Fibroblast of gingiva (primary cell): ENCODE results near the gene COX14.
"Not testable (repeated sequence)": the region's sequence is repeated elsewhere in the genome, so short reads cannot be mapped to it uniquely, and the experiment has no call there.

Experiments
- DNase-seq: peaks from one replicate; pipeline ENCODE4 v3.0.0-alpha.2; 2011; ENCODE audit warnings: low read depth

COX14 gene

GRCh38 chr12:50154947-50155346 is 42.9 kb downstream of the COX14 start:
- not testable (repeated sequence) for DNase-seq

DNA sequence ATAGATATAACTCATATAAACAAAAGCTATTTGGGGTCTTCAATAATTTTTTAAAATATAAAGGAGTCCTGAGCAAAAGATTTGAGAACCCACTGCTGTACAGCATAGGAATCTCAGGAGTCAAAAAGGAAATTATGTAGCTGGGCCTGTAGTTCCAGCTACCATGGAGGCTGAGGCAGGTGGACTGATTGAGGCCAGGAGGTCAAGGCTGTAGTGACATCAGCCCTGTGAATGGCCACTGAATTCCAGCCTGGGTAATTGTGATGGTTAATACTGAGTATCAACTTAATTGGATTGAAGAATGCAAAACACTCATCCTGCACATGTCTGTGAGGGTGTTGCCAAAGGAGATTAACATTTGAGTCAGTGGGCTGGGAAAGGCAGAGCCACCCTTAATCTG is 44.6 kb downstream of the COX14 start:
- no peak for DNase-seq

GRCh38 chr12:50157259-50157658 is 45.2 kb downstream of the COX14 start:
- no peak for DNase-seq

DNA sequence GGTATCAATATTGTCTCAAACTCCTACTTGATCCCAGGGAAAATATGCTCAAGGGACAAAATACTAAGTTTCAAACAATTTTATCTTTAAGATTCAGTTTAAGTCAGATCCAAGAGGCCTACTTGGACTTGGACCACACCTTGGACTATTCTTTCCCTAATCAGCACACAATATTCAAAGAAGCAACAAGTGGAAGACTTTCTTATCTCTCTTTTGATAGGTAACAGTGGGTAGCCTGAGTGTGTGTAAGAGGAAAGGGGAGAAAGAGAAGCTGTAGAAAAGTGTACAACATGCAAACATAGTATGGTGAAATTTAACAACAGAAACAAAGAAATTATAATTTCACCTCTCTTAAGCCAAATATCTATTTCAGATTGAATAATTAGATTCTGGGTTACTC is 48.6 kb downstream of the COX14 start:
- no peak for DNase-seq

DNA sequence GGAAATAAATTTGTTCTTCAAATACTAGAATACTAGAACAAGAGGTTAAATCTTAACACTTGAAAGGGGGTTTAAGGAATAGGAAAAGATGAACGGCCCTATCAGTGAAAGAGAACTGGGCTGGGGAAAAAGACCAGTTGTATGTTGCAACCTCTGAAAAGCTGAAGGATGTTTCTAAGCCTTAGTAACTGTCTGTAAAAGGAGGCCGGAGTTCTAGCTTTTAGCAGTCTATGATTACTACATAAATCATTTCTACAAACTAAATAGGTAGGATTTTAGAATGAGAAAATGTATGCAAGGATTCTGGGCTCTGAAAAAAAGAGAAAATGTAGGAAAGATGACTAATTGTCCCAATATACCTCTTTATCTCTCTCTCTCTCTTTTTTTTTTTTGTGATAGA is 50.2 kb downstream of the COX14 start:
- DNase-seq, result peak; percentile 14

DNA sequence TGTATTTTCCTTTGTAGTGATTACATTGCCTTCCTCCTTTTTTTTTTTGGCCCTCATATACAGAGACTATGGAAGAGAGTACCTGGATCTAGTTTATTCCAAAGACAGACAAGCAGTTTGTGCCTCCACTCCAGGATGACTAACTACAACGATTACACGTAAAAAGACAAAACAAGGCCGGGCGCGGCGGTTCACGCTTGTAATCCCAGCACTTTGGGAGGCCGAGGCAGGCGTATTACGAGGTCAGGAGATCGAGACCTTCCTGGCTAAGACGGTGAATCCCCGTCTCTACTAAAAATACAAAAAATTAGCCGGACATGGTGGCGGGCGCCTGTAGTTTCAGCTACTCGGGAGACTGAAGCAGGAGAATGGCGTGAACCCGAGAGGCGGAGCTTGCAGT is 52.9 kb downstream of the COX14 start:
- no peak for DNase-seq

- DNase-seq, result no peak
These were observed 54.7 kb downstream of the COX14 start for GRCh38 chr12:50166799-50167048.

DNA sequence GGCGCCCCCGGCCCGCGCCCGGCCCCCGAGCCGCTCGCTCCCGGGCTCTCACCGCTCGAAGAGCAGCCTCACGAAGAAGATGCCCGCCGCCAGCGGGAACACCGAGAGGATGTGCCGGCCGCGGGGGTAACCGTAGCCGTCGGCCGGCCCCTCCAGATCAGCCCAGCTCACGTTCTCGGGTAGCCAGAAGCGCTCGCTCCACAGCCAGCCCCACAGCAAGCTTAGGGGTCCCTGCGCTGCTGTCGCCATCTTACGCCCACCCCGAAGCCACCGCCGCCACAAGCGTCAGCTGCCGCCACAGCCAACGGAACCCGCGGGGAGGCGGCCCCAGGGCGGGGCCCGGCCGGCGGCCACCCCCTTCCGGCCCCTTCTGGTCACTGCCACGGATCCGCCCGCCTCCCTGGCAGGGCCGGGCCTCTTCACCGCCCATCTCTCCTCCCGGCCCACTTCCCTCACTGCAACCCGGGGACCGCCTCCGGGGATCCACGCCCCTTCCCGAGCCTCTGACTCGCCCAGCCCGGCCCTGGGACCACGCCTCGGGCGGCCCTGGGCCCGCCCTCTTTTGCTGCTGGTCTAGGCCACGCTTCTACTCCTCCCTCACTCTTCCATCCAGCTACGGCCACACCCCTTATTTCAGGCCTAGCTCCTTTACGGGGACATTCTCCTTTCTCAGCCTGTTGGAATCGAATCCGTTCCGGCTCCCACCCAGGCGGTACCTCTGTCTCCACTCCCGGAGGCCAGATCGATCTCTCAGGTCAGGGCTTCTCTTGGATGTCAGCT is 55.2 kb downstream of the COX14 start, which contains the start of gene CERS5:
TSS of gene CERS5 (minus strand) at position 321 of the 780 bp plus-strand sequence. CDS start at position 249, 72 bp downstream.
- peak; percentile 99 for DNase-seq
